HG03378 (cell line): ENCODE results near the gene EFR3B.

ENCODE experiments used
- ATAC-seq: cut with Tn5 transposase; IDR thresholded peaks from one replicate; pipeline ENCODE4 v1.9.1; 2021; ENCODE audit warnings: mild to moderate bottlenecking, moderate library complexity; ENCODE audit not compliant: unreplicated experiment

EFR3B gene

DNA sequence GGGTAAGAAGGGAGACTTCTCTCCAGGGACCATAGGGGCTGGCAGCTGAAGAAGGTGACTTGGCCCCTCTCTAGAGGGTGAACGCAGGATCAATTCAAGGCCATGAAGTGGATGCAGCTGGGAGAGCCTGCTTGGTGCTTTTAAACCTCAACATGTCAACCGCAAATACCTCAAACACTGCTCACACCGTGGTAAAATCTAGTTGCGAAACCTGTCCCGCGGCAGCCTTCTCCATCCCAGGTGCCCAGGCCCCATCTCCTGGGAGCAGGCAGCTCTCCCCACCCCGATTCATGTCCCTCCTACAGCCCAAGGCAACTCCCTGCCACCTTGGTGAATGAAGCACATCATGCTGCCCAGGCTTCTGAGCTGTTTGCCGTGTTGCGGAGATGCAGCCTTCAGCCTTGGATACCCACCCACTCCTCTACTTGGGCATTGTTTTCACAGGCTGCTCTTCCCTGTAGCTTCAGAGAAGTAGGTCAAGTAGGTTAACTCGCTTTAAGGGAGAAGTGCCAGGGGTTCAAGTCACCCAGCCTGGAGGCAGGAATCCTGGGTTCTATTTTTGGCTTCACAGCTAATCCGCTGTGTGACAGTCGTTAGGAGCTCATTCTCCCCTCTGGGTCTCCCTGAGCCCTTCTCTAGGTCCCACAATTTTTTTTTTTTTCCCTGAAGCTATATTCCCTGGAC lies 6.2 kb upstream of the EFR3B start:
- ATAC-seq, result no peak

DNA sequence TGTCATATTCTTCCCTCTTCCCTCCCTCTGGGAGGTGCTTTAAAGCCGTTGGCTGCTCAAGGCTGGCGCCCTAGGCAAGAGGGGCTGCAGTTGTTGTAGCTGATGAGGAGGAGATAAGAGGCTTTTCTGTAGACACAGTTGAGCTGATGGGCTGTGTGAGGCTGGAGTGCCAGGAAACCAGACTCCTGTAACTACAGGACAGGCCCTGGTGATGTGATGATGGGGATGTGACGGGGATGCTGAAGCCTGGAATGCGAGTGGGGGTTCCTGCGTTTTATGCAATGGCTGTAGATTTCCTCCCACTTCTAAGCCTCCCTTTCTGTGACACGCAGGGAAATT lies 5.7 kb upstream of the EFR3B start:
- no peak for ATAC-seq

DNA sequence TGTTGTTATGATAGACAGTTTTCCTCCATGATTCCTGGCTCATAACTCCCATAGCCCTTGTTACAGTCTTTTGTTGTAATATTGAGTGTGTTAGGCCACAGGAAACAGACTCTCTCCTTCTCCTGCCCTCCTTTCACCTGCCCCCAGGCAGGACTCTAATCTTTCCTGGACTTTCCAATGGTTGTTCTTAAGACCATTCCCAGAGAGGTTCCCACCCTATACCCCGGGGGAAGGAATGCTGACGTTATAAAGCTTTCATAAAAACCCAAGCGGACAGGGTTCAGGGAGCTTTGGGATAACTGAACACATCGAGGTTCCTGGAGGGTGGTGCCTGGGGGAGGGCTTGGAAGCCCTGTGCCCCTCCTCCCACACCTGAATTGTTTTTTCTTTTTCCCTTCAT lies 2.8 kb upstream of the EFR3B start:
- no peak for ATAC-seq

DNA sequence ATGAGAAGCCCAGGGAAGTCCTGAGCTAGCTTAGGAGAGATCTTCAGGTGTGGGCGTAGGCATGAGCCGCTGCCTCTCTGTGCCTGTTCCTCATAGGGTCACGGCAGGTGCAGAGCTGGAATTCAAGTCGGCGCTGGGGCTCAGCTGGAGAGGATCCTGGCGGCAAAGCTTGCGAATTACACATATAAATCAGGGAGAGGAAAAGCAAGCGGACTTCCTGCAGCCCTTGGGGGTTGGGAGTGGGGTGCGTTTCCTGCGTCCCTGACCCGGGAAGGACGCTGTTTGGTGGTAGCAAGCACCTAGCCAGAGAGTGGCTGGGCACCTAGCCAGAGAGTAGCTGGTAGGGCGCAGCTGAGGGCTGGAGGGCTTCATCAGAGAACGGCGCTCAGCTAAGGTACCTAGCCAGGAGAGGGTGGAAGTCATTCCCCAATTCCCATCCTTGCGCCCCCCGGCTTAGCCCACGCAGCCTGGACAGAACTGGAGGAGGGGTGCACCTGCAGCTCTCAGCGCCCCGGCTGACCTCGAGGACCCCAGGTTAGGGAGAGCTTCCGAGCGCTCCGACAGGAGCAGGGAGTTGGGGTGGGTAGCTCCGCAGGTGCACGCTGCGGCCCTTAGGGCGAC lies 459 bp upstream of the EFR3B start:
- peak; percentile 12 for ATAC-seq

DNA sequence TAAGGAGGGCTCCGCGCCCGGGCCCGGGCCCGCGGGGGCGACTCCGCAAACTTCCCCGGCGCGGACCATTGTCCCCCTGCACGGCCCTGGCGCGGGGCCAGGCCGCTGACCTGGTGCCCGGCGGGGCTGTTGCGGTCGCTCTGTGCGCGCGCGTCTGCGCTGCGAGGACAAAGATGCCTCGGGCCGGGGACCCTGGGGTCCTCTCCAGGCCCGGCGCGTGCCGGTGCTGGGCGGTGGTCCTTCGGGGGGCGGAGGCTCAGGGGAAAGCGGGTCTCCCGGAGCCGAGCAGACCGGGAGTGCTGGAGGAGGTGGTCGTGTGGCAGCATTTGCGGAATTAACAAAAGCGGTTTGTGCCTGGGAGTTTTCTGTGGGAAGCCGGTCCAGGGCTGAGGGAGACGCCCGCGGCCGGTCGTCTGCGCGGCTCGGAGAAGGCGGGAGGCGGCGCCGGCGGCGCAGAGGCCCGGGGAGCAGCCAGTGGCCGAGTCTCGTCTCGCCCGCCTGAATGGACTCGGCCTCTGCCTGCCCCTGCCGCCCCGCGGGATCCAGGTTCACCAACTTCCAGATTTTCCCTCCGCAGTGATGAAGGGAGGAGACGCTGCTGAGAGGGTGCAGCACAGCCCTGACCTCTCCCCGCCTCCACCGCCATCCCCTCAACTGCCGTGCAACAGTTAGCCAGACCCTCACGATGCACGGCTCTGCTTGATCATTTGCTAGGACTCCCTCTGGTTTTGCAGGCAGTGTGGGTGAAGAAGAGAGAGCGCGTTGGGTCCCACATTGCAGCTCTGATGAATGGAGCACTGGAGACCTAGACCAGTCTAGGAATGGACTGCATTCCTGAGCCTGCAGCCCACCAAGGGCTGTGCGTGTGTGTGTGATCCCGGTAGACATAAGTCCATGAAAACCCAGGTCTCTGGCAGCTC lies 705 bp downstream of the EFR3B start:
- ATAC-seq, result peak; percentile 21

DNA sequence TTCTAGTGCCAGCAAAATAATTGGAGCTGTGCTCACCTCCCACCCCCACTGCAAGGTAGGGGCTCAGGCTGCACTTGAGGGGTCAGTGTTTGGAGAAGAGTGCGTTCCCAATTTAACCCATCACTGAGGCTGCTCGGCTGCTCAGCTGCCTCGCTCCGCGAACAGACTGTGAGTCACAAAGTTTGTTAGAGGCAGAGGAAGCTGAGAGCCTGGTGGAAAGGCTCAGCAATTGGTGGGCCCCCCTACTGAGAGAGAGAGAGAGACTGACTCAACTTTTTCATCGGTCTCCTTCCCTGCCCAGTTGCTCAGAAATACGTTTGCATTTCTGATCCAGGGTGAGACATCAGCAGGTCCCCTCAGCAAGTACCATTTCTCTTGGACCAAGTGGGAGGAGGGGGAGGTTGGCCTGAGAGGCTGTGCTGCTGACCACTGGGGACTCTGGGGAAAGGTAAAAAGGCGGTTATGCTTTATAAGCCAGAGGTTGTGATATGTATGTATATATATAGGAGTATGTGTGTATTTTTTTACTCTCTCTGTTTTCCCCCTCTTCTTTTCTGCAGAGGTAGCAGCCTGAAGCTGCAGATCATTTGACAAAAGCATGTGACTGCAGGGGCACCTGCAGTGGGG lies 1.5 kb downstream of the EFR3B start:
- no peak for ATAC-seq

DNA sequence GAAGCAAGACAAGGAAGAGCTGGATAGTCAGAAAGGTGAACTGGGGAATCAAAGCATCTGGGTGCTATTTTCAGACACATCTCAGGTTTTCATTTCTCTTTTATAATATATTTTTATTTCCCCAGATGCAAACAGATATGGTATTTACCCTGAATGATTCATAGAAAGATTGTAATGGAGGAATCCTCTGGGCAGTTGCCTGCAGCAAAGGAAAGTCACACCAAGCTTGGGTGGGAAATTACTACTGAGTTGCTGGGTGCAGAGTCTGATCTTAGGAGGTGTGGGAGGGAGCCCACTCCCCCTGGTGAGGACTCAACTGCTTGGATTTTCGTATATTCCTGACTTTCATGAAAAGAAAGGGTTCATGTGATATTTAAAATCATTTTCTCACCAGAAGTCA lies 2.1 kb downstream of the EFR3B start:
- ATAC-seq, result no peak

DNA sequence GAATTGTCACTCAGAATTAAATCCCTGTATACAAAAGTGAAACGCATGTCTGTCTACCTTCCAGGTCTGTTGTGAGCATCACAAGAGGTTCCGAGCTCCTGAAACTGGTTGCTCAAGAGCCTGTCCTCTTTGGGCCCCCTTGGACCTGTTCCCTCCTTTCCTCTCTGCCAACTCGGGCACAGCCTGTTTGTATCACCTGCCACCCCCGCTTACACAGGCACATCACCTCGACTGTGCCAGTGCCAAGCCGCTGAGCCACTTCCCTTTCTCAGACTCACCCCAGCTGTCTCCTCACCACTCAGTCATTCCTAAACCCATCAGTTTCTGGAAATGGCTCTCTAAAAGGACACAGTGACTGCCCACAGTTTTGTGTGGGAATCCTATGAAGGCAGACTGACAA lies 3.1 kb downstream of the EFR3B start:
- no peak for ATAC-seq

DNA sequence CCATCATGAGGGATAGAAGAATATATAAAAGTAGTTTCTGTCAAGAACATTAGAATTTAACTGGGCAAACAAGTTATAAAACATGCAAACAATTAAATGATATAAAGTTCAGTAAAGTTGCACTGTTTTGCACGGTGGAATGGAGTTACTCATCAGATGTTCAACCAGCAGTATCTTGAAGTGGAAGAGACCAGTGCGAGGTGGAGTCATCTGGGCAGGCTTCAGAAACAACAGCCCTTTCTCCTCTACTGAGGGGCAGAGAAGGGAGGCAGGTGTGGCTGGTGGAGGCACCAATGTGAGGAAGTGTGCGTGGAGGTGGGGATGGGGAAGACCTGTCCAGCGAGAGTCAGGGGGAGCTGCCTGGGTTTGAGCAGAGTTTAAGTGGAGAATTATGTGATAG lies 7.5 kb downstream of the EFR3B start:
- ATAC-seq, result no peak

DNA sequence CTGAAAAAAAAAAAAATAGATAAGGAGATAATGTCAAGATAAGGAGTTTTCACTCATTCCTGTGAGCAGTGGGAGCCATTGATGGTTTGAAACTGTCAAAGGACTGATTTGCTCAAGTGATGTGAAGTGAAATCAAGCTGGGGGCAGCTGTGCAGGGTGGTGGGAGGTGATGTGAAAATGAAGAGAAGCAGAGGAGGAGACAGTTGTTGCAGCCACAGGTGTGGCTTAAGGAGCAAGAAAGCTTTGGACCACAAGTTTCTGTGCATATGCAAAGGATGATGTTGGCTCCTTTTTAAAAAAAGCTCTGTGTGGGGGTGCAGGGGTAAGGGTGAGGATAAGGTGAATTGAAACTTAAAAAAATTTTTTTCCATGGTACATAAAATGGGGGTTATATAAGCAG lies 8.3 kb downstream of the EFR3B start:
- no peak for ATAC-seq

DNA sequence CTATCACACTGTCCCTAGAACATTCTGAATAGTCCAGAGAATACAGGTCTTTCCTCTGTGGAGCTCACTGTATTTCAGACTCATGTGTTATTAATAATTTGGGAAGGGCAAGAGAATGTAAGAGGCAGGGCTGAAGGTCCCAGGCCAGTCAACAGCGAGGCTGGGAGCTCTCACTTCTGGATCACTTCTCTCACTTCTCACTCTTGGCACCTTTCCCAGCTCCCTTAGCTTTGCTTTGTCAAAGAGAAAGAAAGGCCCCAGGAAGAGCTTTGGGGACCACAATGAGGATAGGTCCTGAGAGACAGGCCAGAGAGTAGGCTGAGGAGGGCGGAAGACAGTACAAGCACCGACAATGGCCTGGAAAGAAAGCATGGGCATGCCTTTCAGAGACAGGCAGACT lies 11.2 kb downstream of the EFR3B start:
- ATAC-seq, result no peak

DNA sequence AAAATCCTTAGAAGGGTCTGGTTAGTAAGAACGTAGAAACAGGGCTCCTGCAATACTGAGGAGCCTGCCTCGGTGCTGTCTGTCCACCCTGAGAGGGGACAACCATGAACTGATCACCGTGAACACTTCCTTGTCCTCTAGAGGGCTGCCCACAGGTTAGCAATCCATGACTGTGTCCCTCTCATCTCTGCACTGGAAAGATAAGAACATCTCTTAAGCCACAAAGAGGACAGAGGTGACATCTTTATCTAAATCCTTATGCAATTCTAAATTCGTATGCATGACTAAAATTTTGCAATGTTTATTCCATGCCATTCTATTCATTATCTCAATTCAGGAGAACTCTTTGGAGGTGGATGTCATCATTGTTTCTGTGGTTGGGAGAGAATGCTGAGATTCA lies 12.8 kb downstream of the EFR3B start:
- ATAC-seq, result no peak

DNA sequence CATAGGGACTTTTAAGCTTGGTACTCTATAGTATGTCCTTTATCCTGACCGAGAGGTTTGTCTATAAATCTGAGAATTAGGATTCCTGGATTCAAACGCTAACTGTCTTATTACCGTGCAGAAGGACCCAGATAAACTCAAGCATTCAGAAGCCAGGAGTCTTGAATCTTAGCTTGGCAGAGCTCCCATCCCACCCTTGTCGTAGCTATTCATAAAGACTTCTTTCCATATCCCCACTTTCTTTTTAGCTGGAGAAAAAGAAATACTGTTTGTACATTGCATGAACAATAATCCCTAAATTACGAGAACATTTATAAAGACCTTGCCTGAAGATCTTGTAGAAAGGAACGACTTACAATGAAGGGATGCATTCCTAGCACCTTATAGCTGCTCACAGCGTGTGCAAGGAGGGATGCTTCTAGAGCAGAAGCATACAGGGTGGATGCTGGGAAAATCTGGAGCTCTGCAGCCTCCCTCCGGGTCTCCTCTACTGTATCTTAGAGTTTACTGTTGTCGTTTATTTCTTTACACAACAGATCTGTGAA lies 13.6 kb downstream of the EFR3B start:
- ATAC-seq, result no peak

DNA sequence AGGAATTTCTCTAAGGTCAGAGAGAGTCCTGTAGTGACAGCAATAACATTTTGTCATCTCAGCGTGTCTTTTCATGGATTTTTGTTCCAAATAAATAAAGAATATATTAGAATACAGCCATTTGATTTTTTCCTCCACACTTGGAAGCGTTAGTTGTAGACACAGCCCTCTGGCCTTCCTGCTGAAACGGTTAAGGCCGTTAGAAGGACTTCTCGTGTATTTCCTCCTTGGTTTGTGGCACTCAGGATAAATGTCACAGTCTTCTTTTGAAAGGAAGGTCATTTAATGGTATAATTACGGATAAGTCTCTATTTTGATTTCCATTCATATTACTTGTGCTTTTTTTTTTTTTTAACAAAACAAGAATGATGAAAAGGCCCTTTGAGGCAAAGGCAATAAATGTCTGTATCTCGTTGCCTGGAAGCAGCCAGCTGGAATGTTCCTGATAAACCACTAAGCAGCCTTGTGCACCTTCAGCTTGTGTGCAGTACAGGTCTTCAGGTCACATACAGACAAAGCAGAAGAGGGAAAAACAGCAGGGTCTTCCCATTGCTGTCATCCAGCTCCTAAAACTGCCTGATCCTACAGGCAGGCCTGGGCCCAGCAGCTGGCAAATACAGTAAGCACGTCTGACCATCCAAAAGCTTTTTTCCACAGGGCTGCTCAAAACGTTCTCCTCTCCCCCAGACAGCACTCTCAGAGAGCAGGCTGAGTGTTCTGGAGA lies 14.4 kb downstream of the EFR3B start:
- ATAC-seq, result no peak

DNA sequence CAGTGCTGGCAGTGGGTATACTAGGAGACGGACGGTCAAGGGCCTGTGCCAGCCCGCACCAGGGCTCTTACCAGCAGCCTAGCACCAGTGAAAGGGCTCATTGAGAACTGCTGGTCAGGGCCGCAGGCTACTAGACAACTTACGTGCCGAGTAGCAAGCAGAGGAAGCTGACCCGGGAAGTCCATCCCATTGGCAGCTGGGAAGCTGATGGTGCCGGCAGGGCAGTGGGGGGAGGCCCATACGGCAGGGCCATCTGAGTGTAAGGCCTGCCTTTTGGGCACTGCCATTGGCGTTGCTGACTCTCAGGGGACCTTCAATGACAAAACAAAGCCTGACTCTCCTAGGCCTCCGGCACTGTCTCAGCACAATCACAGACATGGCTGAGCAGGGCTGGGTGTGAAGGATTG lies 20.6 kb downstream of the EFR3B start:
- ATAC-seq, result no peak

DNA sequence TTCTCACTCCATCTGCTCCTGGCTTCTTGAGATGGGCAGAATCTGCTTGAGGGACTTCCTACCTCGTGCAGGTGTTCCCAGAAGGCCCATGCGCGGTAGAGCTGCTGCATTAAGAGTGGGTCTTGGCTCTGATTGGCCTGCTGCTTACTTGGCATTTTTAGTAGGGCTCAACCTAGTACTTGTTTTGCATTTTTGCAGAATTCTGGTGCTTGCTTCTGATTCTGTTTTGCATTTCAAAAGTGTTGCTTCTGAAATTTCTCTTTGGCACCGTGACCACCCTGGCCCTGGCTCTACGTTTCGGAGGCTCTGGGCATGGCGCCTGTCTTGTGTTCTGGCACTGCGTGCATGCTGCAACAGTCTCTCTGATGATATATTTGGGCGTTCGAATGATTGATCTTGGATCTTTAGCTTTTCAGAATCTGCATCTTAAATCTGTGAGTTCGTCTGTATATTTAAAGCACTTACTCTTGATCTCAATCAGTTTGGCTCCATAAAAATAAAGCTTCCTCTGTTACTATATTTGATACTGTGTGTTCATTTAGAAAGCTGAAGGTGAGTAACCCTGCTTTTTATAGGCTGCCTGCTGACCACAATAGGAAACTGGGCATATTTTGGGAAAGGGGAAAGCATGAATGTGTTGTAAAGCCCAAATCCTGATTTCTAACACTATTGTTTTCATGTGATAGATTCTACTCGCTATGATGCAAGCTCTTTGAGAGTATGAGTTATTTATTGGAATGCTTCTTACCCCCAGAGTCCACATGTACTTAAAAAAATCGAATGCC lies 22.2 kb downstream of the EFR3B start:
- no peak for ATAC-seq

DNA sequence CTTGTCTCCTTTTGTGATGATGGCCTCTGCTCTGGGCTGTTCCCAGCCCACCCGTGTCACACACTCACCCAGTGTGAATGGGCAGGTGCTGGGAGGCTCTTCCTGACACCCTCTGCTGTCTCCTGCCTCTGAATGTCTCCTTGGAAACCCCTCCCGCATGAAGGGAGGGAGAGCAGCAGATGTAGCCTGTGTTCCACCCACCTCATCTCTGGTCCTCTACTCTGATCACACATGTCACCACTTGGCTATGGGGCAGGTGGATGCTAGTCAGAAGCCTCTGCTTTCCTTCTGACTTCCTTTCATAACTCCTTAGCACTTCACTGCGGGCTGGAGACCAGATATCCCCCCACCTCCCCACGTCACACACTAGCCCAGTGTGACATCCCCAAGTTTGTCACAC lies 23.9 kb downstream of the EFR3B start:
- ATAC-seq, result no peak

DNA sequence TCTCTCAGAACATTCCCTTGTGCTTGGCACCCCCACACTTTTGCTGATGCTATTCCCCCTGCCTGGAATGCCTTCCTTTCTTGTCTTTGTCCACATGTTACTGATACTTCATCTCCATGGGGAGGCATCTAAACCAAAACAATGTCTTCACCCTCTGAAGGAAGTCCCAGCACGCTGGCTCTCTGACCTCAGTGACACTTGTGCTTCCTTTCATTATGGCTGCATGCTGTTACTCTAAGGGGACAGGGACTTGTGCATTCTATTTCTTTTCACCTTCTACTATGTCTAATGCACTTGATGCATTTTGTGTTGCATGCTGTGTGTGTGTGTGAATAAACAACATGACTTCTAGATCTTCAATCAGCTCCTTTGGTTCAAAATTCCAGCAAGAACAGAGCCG lies 24.6 kb downstream of the EFR3B start:
- ATAC-seq, result no peak

DNA sequence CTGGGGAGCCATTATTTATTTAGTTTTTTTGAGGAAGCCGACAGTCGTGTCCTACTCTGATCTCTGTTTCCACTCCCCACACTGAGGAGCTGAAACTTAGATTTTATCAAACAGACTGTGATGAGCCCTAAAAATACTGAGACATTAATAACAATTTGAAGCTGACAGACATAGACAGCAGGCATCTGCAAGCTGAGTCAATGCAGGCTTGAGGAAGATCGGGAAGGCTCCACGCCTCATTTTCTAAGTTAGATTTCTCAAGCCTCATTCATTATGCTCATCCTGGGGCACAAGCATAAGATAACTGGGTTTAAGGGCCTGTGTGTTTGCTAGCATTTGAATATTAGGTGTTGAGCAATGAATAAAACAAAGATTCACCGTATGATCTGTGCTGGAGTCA lies 26.3 kb downstream of the EFR3B start:
- no peak for ATAC-seq

DNA sequence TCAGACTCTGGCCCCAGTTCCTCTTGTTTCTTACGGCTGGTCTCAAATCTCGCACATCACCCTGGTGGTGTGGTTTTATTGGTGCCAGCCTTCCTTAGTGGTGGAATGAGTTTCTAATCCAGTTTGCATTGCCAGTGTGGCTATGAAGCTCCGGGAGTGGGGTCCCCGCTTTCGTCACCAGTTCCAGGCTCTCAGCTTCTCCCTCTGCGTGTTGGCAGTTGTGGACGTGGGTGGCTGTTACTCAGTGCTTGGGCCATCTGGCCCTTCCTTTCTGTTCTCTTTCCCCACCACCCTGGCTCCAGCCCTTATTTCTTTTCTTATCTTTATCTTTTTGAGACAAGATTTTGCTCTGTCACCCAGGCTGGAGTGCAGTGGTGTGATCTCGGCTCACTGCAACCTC lies 30.1 kb downstream of the EFR3B start:
- ATAC-seq, result no peak
